A549 (cell line): ENCODE data around the gene CFAP77. TPM values are rescaled to one million over a fixed set of nuclear protein-coding genes. Genes with fewer than 3 reads are reported as not detected.

Experiments used
- ATAC-seq, 2 experiments: fragments of 200-7000 bp in 1 of 2; fragments of >200 bp in 1 of 2; cut with Nextera tagmentation in 1 of 2; cut with Tn5 transposase in 1 of 2; 3 replicates each; pipeline versions ENCODE4 v1.8.0 to v1.9.1; 2018 to 2020; ENCODE audit warnings: mild to moderate bottlenecking in 1 of 2, moderate library complexity in 1 of 2
- CTCF ChIA-PET: fragments of 300-600 bp; sonication (Branson Sonifier 250); formaldehyde crosslinking; extraction: SDS; loops from one replicate; lab custom pipeline; 2021; ENCODE audit warnings: antibody characterized with exemption, inconsistent platforms; lab: Yijun Ruan, JAX
- POLR2A ChIA-PET: fragments of 350-600 bp; formaldehyde crosslinking; extraction: SDS; loops from one replicate; lab custom pipeline; 2021; ENCODE audit warnings: antibody characterized with exemption, inconsistent platforms; lab: Yijun Ruan, JAX
- DNase-seq, 2 experiments: peaks; one replicate each; pipeline versions ENCODE4 v3.0.0 to v3.0.0-alpha.2; 2011 to 2016; ENCODE audit warnings: low read depth in 1 of 2, low spot score in 1 of 2
- FAIRE-seq: peaks from 2 replicates; lab custom pipeline; 2011; peaks lifted over from hg19 to GRCh38; lab: Jason Lieb, UNC
- H3K27ac ChIP-seq, 2 experiments: fragments of >200 bp; sonication (Bioruptor Twin); formaldehyde crosslinking; 3 replicates each; pipeline ENCODE4 v1.5.1; 2016 to 2017
- H3K4me1 ChIP-seq: fragments of >200 bp; sonication (Bioruptor Twin); formaldehyde crosslinking; 3 replicates; pipeline ENCODE4 v1.6.1; 2016
- H3K4me2 ChIP-seq: fragments of >200 bp; sonication (Bioruptor Twin); formaldehyde crosslinking; 3 replicates; pipeline ENCODE4 v1.6.1; 2016
- H3K4me3 ChIP-seq: fragments of >200 bp; sonication (Bioruptor Twin); formaldehyde crosslinking; 3 replicates; pipeline ENCODE4 v1.5.1; 2016
- H3K9me3 ChIP-seq: fragments of >200 bp; sonication (Bioruptor Twin); formaldehyde crosslinking; 3 replicates; pipeline ENCODE4 v1.6.1; 2016
- BCL3 ChIP-seq: fragments of >200 bp; sonication (Bioruptor Twin); formaldehyde crosslinking; IDR thresholded peaks from 3 replicates; pipeline ENCODE4 v1.6.1; 2016
- CEBPB ChIP-seq, 2 experiments: fragments of >200 bp in 1 of 2; sonication (Bioruptor Twin) in 1 of 2; formaldehyde crosslinking in 1 of 2; IDR thresholded peaks; 2 replicates each; pipeline ENCODE4 v1.6.1; 2012 to 2016
- CHD4 ChIP-seq: fragments of 200-600 bp; sonication (generic); IDR thresholded peaks from 2 replicates; pipeline ENCODE4 v1.6.1; 2016; ENCODE audit warnings: antibody characterized with exemption, mild to moderate bottlenecking, borderline replicate concordance
- CTCF ChIP-seq: fragments of >200 bp; sonication (Bioruptor Twin); formaldehyde crosslinking; IDR thresholded peaks from 3 replicates; pipeline ENCODE4 v1.5.1; 2016
- EP300 ChIP-seq, 2 experiments: fragments of >200 bp; sonication (Bioruptor Twin); formaldehyde crosslinking; IDR thresholded peaks; 2 replicates in 1 of 2; 3 replicates in 1 of 2; pipeline ENCODE4 v1.6.1; 2016 to 2017
- FOSB ChIP-seq: fragments of 250-450 bp; sonication (Bioruptor Pico); IDR thresholded peaks from 2 replicates; pipeline ENCODE4 v1.5.0; 2020; ENCODE audit warnings: mild to moderate bottlenecking, moderate library complexity
- GATA3 ChIP-seq: IDR thresholded peaks from 2 replicates; pipeline ENCODE4 v1.6.1; 2012; ENCODE audit warnings: borderline replicate concordance
- HES2 ChIP-seq: fragments of >200 bp; sonication (Bioruptor Twin); formaldehyde crosslinking; IDR thresholded peaks from 2 replicates; pipeline ENCODE4 v1.6.1; 2016
- HMGXB4 ChIP-seq: fragments of 250-450 bp; sonication (Bioruptor Pico); IDR thresholded peaks from 2 replicates; pipeline ENCODE4 v1.5.0; 2021; ENCODE audit warnings: mild to moderate bottlenecking, moderate library complexity, borderline replicate concordance
- KDM1A ChIP-seq: fragments of 200-600 bp; sonication (generic); IDR thresholded peaks from 2 replicates; pipeline ENCODE4 v1.6.1; 2016; ENCODE audit warnings: low read depth, mild to moderate bottlenecking
- MAX ChIP-seq: IDR thresholded peaks from 2 replicates; pipeline ENCODE4 v1.6.1; 2012
- MAZ ChIP-seq: fragments of 150-350 bp; IDR thresholded peaks from 2 replicates; pipeline ENCODE4 v1.6.1; 2014; ENCODE audit warnings: antibody characterized with exemption, low read depth, low read length, borderline replicate concordance
- NFE2L2 ChIP-seq: fragments of 150-350 bp; conservative IDR thresholded peaks from 2 replicates; pipeline ENCODE4 v1.6.1; 2014; ENCODE audit warnings: low read length
- NPAS2 ChIP-seq: fragments of 250-450 bp; sonication (Bioruptor Pico); IDR thresholded peaks from 2 replicates; pipeline ENCODE4 v1.8.0; 2022; ENCODE audit warnings: mild to moderate bottlenecking, moderate library complexity, borderline replicate concordance
- PBX3 ChIP-seq: IDR thresholded peaks from 2 replicates; pipeline ENCODE4 v1.6.1; 2012
- SREBF2 ChIP-seq: fragments of 450-650 bp; IDR thresholded peaks from 2 replicates; pipeline ENCODE4 v1.6.1; 2014; ENCODE audit warnings: mild to moderate bottlenecking, moderate library complexity
- TP53 ChIP-seq: fragments of 250-450 bp; sonication (Bioruptor Pico); IDR thresholded peaks from 2 replicates; pipeline ENCODE4 v1.5.0; 2021; ENCODE audit warnings: mild to moderate bottlenecking, moderate library complexity
- ZFP36 ChIP-seq: fragments of 450-650 bp; IDR thresholded peaks from 2 replicates; pipeline ENCODE4 v1.6.1; 2014; ENCODE audit warnings: borderline replicate concordance; ENCODE audit not compliant: partially characterized antibody
- WGBS: methylation state at CpG from one replicate; pipeline ENCODE4 v1.1.6; 2017; ENCODE audit errors: missing lambda C conversion rate; 5-methylcytosine and 5-hydroxymethylcytosine counted together
- polyA plus RNA-seq, 4 experiments: library from polyadenylated mRNA; depleted of rRNA in 3 of 4; stranded (reverse); fragments of >200 nt; fragmentation: RNase III in 1 of 4; extraction: RNeasy Plus Mini Kit Qiagen cat#74134 plus additional on column Dnase treatment in 1 of 4; gene quantifications; 2 replicates in 3 of 4; 3 replicates in 1 of 4; pipeline ENCODE4 v1.2.3, GENCODE V29; 2011 to 2017

The CFAP77 gene
- polyA plus RNA-seq, 2 of the 4 experiments (the other 2 are of a cell fraction): 0.05 TPM; not detected in 1

GRCh38 chr9:132588098-132588497, 178.1 kb downstream of the CFAP77 start:
- TF ChIP-seq PBX3 (no peak), CHD4 (no peak), SREBF2 (no peak), MAZ (no peak), EP300 (IDR thresholded peaks at IDR 0.05) (no peak), NFE2L2 (no peak), KDM1A (no peak), NPAS2 (no peak), MAX (no peak), CTCF (no peak), HMGXB4 (CRISPR knock-in tag) (no peak), HES2 (no peak), GATA3 (no peak), FOSB (CRISPR knock-in tag) (no peak), BCL3 (no peak), CEBPB (IDR thresholded peaks at IDR 0.05) (no peak), TP53 (CRISPR knock-in tag) (no peak)
- 94% methylated on average over 12 of the region's 12 CpGs for WGBS
- Histone ChIP-seq H3K9me3 (no peaks in the 10 kb centered on the region), H3K4me1 (peaks cover 16% of the 10 kb centered on the region; the same call in 1 of the 3 replicates), H3K4me2 (no peak overlapping the region), H3K4me3 (no peak overlapping the region), H3K27ac (no peak overlapping the region)
- FAIRE-seq (no peak), DNase-seq (no peak), ATAC-seq (no peak)
- POLR2A ChIA-PET: no interaction called here
- CTCF ChIA-PET: interaction anchor here (0.9 to 1.0 kb wide), 2 partner anchors 13 to 81 kb away, joined by 3 read pairs; no protein-coding TSS in a partner anchor

- TF ChIP-seq ZFP36 (no peak), KDM1A (0 out of 2 replicates have a peak, but pooled peaks have one; percentile 17)
- TF ChIP-seq, all 56 proteins: peak for 1
- ATAC-seq (peak in 1 of 2 experiments; percentile 9; a peak in 3 of 6 replicates), FAIRE-seq (no peak), DNase-seq (no peak)
- 80% methylated on average over 28 of the region's 28 CpGs for WGBS
- ChIA-PET CTCF (interaction anchor here (0.9 to 1.0 kb wide), 2 partner anchors 14 to 81 kb away, joined by 3 read pairs; no protein-coding TSS in a partner anchor), POLR2A (no interaction called here)
- Histone ChIP-seq H3K27ac (no peak overlapping the region), H3K4me1 (peaks cover 16% of the 10 kb centered on the region; the same call in 1 of the 3 replicates), H3K4me2 (no peak overlapping the region), H3K4me3 (no peak overlapping the region), H3K9me3 (no peaks in the 10 kb centered on the region)
Observed at GRCh38 chr9:132588501-132589147, 178.6 kb downstream of the CFAP77 start.
